HG03097 (cell line): ENCODE results near the gene CCDC57.

Experiments used
- ATAC-seq: cut with Tn5 transposase; IDR thresholded peaks from one replicate; pipeline ENCODE4 v1.9.1; 2021; ENCODE audit not compliant: unreplicated experiment, low FRiP score

The CCDC57 gene

GRCh38 chr17:82247182-82247823, 34.7 kb upstream of the CCDC57 start:
- no peak for ATAC-seq

- no peak for ATAC-seq
Measured at GRCh38 chr17:82246365-82247181, 33.9 kb upstream of the CCDC57 start.

- no peak for ATAC-seq
Measured at GRCh38 chr17:82246040-82246364, 33.4 kb upstream of the CCDC57 start.

GRCh38 chr17:82245134-82246039, 32.7 kb upstream of the CCDC57 start:
- ATAC-seq, result no peak

- ATAC-seq, result no peak
Measured at GRCh38 chr17:82244413-82245133, 31.9 kb upstream of the CCDC57 start.

- no peak for ATAC-seq
Measured at GRCh38 chr17:82243648-82244412, 31.2 kb upstream of the CCDC57 start.

- ATAC-seq, result no peak
Measured at GRCh38 chr17:82242977-82243647, 30.5 kb upstream of the CCDC57 start.

GRCh38 chr17:82242698-82242976, 30.0 kb upstream of the CCDC57 start:
- ATAC-seq, result no peak

- ATAC-seq, result no peak
Measured at GRCh38 chr17:82241926-82242697, 29.5 kb upstream of the CCDC57 start.

- ATAC-seq, result no peak
Measured at GRCh38 chr17:82241183-82241925, 28.7 kb upstream of the CCDC57 start.

- ATAC-seq, result no peak
Measured at GRCh38 chr17:82240506-82241182, 28.0 kb upstream of the CCDC57 start.

- ATAC-seq, result no peak
Measured at GRCh38 chr17:82239926-82240505, 27.4 kb upstream of the CCDC57 start.

GRCh38 chr17:82239401-82239925, 26.8 kb upstream of the CCDC57 start:
- no peak for ATAC-seq

GRCh38 chr17:82238472-82239201, 26.0 kb upstream of the CCDC57 start:
- ATAC-seq, result no peak

GRCh38 chr17:82237746-82238471, 25.3 kb upstream of the CCDC57 start:
- no peak for ATAC-seq
